GM12801 (cell line): ENCODE data around the gene PEMT.

ENCODE experiments used
- CTCF ChIP-seq: IDR thresholded peaks from one replicate; pipeline ENCODE4 v1.5.1; 2011; ENCODE audit warnings: control low read depth; ENCODE audit not compliant: insufficient read length; ENCODE audit errors: extremely low read depth

The PEMT gene

GRCh38 chr17:17462048-17462824 is 129.3 kb downstream of the PEMT start:
- TF ChIP-seq CTCF: no peak

- no peak for TF ChIP-seq CTCF
These were observed 131.5 kb downstream of the PEMT start for GRCh38 chr17:17460038-17460437.

GRCh38 chr17:17457680-17458079 is 133.8 kb downstream of the PEMT start:
- TF ChIP-seq CTCF: no peak

GRCh38 chr17:17456251-17456650 is 135.3 kb downstream of the PEMT start:
- no peak for TF ChIP-seq CTCF
